Esophagus muscularis mucosa (tissue), 4 donors: ENCODE results near the gene COG2.

Experiments used
- CTCF ChIP-seq, 3 experiments: fragments of 200-600 bp in 2 of 3; fragments of 450-650 bp in 1 of 3; sonication (generic) in 2 of 3; IDR thresholded peaks; one replicate each; pipeline ENCODE4 v1.5.1; 2017 to 2019; ENCODE audit warnings: antibody characterized with exemption in 3 of 3, mild to moderate bottlenecking in 2 of 3, moderate library complexity in 1 of 3
- EP300 ChIP-seq: sonication (generic); formaldehyde crosslinking; IDR thresholded peaks from one replicate; pipeline ENCODE4 v1.6.1; 2017; ENCODE audit warnings: antibody characterized with exemption
- POLR2A ChIP-seq: fragments of 450-650 bp; IDR thresholded peaks from one replicate; pipeline ENCODE4 v1.6.1; 2017; ENCODE audit warnings: antibody characterized with exemption, moderate library complexity, mild to moderate bottlenecking, low read depth
- POLR2AphosphoS5 ChIP-seq, 2 donors: sonication (generic); formaldehyde crosslinking; IDR thresholded peaks; one replicate each; pipeline ENCODE4 v1.6.1; 2017; ENCODE audit warnings: antibody characterized with exemption in 2 of 2

DNA sequence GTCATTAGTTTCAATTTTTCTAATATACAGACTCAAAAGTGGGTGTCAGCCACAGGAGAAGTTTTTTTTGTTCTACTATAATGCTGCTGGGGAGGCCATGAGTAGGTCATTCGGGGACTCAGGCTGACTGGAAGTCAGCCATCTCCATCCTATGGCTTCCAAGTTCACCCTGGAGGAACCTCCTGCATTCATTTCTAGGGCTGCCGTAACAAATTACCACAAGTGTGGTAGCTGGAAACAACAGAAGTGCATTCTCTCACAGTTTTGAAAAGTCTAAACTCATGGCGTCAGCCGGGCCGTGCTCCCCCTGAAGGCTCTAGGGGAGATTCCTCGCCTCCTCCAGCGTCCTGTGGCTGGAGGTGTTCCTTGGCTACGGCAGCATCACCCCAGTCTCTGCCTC is 53.9 kb downstream of the COG2 start:
- TF ChIP-seq POLR2AphosphoS5 (IDR thresholded peaks at IDR 0.05) (no peak), CTCF (IDR thresholded peaks at IDR 0.05) (no peak), POLR2A (no peak), EP300 (no peak)
